K562 (cell line): ENCODE data around the gene XAB2. TPM values are rescaled to one million over a fixed set of nuclear protein-coding genes. Genes with fewer than 3 reads are reported as not detected.

Experiments used
- ARID1B ChIP-seq: fragments of 450-650 bp; IDR thresholded peaks from 2 replicates; pipeline ENCODE4 v1.6.1; 2016; ENCODE audit warnings: antibody characterized with exemption, mild to moderate bottlenecking, inconsistent platforms
- ERF ChIP-seq: fragments of 450-650 bp; formaldehyde crosslinking; IDR thresholded peaks from 2 replicates; pipeline ENCODE4 v1.4.0; 2020; ENCODE audit warnings: mild to moderate bottlenecking, mixed read lengths
- ESRRA ChIP-seq: fragments of 450-650 bp; IDR thresholded peaks from 2 replicates; pipeline ENCODE4 v1.6.1; 2014; ENCODE audit warnings: low read depth, mild to moderate bottlenecking, moderate library complexity, borderline replicate concordance
- ETV6 ChIP-seq, 3 experiments: fragments of 150-350 bp in 1 of 3; sonication (generic) in 1 of 3; formaldehyde crosslinking in 1 of 3; IDR thresholded peaks; 2 replicates each; pipeline versions ENCODE4 v1.6.1 to v1.8.0; 2014 to 2022; ENCODE audit warnings: borderline replicate concordance in 2 of 3, low read depth in 2 of 3, antibody characterized with exemption in 1 of 3, low read length in 1 of 3, mild to moderate bottlenecking in 1 of 3, missing genetic modification reagents in 1 of 3
- EZH2 ChIP-seq: IDR thresholded peaks from 2 replicates; pipeline ENCODE4 v1.6.1; 2012; ENCODE audit warnings: low read depth, mild to moderate bottlenecking, inconsistent platforms, low read length, borderline replicate concordance
- GABPA ChIP-seq: fragments of 200-800 bp; sonication (Bioruptor generic); conservative IDR thresholded peaks from 2 replicates; pipeline ENCODE4 v1.6.1; 2016; ENCODE audit warnings: low read depth, missing genetic modification characterization, missing compliant biosample characterization
- KAT2B ChIP-seq: IDR thresholded peaks from one replicate; pipeline ENCODE4 v1.6.1; 2012; ENCODE audit warnings: low read depth, mild to moderate bottlenecking, control low read depth, inconsistent platforms, low read length, moderate library complexity
- POLR2A ChIP-seq: fragments of 450-650 bp; conservative IDR thresholded peaks from 2 replicates; pipeline ENCODE4 v1.6.1; 2016
- POLR3A ChIP-seq: IDR thresholded peaks from 2 replicates; pipeline ENCODE4 v1.6.1; 2011; ENCODE audit warnings: borderline replicate concordance, mild to moderate bottlenecking, moderate library complexity; ENCODE audit not compliant: insufficient read length, insufficient read depth; ENCODE audit errors: extremely low read depth
- RBM25 ChIP-seq: fragments of 200-400 bp; formaldehyde crosslinking; IDR thresholded peaks from 2 replicates; pipeline ENCODE4 v1.6.1; 2018; ENCODE audit warnings: low read length, low read depth, moderate library complexity; ENCODE audit not compliant: severe bottlenecking
- ZNF143 ChIP-seq: sonication (generic); formaldehyde crosslinking; IDR thresholded peaks from 2 replicates; pipeline ENCODE4 v1.9.0; 2022; ENCODE audit warnings: mild to moderate bottlenecking, missing genetic modification reagents
- ZNF197 ChIP-seq: fragments of 200-800 bp; sonication (Bioruptor generic); IDR thresholded peaks from 2 replicates; pipeline ENCODE4 v1.6.1; 2016; ENCODE audit warnings: low read depth, missing genetic modification characterization, missing compliant biosample characterization
- polyA plus RNA-seq, 8 experiments: library from polyadenylated mRNA; depleted of rRNA in 4 of 8; stranded (reverse) in 5 of 8; unstranded in 3 of 8; fragments of >200 nt; fragmentation: Nextera tagmentation in 2 of 8; fragmentation: Illumina TruSeq in 1 of 8; extraction: Ambion mirVana in 2 of 8; extraction: Trizol in 1 of 8; gene quantifications; 2 replicates each; pipeline versions ENCODE4 v1.2.1 to v1.2.3, GENCODE V29; 2011 to 2014; ENCODE audit warnings: inconsistent platforms in 1 of 8, missing spikeins in 1 of 8
- total RNA-seq, 7 experiments: library from RNA; depleted of rRNA in 6 of 7; stranded (reverse); fragments of >200 nt in 6 of 7; fragmentation: Illumina TruSeq in 2 of 7; extraction: Trizol in 2 of 7; gene quantifications; 2 replicates each; pipeline versions ENCODE4 v1.2.1 to v1.2.3, GENCODE V29; 2011 to 2021; ENCODE audit warnings: low replicate concordance in 1 of 7
- TF ChIP-seq, protein P1 (sequence below): fragments of 200-800 bp; sonication (Bioruptor generic); IDR thresholded peaks from 2 replicates; pipeline ENCODE4 v1.6.1; 2016; ENCODE audit warnings: missing genetic modification characterization, missing compliant biosample characterization
- TF ChIP-seq, protein P2 (sequence below): fragments of 250-450 bp; sonication (Bioruptor Pico); IDR thresholded peaks from 2 replicates; pipeline ENCODE4 v1.4.0; 2020; ENCODE audit warnings: mild to moderate bottlenecking, moderate library complexity, borderline replicate concordance
- TF ChIP-seq, protein P3 (sequence below), 2 experiments: fragments of 450-650 bp; IDR thresholded peaks; 2 replicates each; pipeline ENCODE4 v1.6.1; 2016
- TF ChIP-seq, protein P4 (sequence below): fragments of 250-450 bp; sonication (Bioruptor Pico); IDR thresholded peaks from 2 replicates; pipeline ENCODE4 v1.4.0; 2020

XAB2 gene
- total and polyA plus RNA-seq, 9 of the 15 experiments (the other 6 are each of a cell fraction or from before 2014, with no cell fraction given) = 0.21 to 58.3 (median 20.0) TPM

DNA sequence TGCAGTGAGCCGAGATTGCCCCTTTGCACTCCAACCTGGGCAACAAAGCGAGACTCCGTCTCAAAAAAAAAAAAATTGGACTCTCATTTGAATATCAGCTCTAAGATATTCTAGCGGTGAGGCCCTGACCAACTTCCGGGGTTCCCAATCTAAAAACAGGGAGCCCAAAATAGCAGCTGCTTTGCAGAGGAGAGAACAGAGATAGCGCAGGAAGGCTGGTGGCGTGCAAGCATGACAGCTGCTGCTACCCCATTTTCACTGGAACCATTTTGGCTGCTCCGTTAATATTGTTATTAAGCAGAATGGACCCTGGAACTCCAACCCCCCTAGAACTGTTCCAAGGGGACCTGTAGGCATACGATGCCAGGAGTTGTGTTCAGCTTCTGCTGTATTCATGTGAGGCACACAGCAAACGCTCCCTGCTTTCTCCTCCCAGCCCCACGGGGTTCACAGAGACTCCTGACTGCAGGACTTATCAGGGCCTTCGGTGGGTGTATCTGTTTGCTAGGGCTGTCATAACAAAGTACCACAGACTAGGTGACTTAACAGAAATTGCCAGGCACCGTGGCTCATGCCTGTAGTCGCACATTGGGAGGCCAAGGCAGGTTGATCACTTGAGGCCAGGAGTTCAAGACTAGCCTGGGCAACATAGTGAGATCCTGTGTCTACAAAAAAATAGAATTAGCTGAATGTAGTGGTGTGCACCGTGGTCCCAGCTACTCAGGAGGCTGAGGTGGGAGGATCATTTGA is 19.1 kb upstream of the XAB2 start (continued):
- TF ChIP-seq, protein P1, sequence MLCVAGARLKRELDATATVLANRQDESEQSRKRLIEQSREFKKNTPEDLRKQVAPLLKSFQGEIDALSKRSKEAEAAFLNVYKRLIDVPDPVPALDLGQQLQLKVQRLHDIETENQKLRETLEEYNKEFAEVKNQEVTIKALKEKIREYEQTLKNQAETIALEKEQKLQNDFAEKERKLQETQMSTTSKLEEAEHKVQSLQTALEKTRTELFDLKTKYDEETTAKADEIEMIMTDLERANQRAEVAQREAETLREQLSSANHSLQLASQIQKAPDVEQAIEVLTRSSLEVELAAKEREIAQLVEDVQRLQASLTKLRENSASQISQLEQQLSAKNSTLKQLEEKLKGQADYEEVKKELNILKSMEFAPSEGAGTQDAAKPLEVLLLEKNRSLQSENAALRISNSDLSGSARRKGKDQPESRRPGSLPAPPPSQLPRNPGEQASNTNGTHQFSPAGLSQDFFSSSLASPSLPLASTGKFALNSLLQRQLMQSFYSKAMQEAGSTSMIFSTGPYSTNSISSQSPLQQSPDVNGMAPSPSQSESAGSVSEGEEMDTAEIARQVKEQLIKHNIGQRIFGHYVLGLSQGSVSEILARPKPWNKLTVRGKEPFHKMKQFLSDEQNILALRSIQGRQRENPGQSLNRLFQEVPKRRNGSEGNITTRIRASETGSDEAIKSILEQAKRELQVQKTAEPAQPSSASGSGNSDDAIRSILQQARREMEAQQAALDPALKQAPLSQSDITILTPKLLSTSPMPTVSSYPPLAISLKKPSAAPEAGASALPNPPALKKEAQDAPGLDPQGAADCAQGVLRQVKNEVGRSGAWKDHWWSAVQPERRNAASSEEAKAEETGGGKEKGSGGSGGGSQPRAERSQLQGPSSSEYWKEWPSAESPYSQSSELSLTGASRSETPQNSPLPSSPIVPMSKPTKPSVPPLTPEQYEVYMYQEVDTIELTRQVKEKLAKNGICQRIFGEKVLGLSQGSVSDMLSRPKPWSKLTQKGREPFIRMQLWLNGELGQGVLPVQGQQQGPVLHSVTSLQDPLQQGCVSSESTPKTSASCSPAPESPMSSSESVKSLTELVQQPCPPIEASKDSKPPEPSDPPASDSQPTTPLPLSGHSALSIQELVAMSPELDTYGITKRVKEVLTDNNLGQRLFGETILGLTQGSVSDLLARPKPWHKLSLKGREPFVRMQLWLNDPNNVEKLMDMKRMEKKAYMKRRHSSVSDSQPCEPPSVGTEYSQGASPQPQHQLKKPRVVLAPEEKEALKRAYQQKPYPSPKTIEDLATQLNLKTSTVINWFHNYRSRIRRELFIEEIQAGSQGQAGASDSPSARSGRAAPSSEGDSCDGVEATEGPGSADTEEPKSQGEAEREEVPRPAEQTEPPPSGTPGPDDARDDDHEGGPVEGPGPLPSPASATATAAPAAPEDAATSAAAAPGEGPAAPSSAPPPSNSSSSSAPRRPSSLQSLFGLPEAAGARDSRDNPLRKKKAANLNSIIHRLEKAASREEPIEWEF (CRISPR knock-in tag) = no peak
- TF ChIP-seq, protein P2, sequence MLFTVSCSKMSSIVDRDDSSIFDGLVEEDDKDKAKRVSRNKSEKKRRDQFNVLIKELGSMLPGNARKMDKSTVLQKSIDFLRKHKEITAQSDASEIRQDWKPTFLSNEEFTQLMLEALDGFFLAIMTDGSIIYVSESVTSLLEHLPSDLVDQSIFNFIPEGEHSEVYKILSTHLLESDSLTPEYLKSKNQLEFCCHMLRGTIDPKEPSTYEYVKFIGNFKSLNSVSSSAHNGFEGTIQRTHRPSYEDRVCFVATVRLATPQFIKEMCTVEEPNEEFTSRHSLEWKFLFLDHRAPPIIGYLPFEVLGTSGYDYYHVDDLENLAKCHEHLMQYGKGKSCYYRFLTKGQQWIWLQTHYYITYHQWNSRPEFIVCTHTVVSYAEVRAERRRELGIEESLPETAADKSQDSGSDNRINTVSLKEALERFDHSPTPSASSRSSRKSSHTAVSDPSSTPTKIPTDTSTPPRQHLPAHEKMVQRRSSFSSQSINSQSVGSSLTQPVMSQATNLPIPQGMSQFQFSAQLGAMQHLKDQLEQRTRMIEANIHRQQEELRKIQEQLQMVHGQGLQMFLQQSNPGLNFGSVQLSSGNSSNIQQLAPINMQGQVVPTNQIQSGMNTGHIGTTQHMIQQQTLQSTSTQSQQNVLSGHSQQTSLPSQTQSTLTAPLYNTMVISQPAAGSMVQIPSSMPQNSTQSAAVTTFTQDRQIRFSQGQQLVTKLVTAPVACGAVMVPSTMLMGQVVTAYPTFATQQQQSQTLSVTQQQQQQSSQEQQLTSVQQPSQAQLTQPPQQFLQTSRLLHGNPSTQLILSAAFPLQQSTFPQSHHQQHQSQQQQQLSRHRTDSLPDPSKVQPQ (CRISPR knock-in tag) = no peak
- TF ChIP-seq KAT2B = no peak
- peak; percentile 46 for TF ChIP-seq GABPA (tag)
- peak; percentile 83 for TF ChIP-seq RBM25
- no peak for TF ChIP-seq EZH2
- TF ChIP-seq ARID1B = no peak
- TF ChIP-seq ZNF143 = peak; percentile 45; the same call in 1 of the 2 replicates
- TF ChIP-seq ESRRA = no peak
- no peak for TF ChIP-seq ZNF197 (CRISPR knock-in tag)
- TF ChIP-seq, protein P3, sequence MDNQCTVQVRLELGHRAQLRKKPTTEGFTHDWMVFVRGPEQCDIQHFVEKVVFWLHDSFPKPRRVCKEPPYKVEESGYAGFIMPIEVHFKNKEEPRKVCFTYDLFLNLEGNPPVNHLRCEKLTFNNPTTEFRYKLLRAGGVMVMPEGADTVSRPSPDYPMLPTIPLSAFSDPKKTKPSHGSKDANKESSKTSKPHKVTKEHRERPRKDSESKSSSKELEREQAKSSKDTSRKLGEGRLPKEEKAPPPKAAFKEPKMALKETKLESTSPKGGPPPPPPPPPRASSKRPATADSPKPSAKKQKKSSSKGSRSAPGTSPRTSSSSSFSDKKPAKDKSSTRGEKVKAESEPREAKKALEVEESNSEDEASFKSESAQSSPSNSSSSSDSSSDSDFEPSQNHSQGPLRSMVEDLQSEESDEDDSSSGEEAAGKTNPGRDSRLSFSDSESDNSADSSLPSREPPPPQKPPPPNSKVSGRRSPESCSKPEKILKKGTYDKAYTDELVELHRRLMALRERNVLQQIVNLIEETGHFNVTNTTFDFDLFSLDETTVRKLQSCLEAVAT (IDR thresholded peaks at IDR 0.05) = no peak
- TF ChIP-seq ETV6 (IDR thresholded peaks at IDR 0.05; ENCODE audit: borderline replicate concordance in 1 of 2, low read depth in 2 of 2, low read length in 1 of 2) = no peak
- TF ChIP-seq ETV6 (CRISPR knock-in tag; IDR thresholded peaks at IDR 0.05; ENCODE audit: borderline replicate concordance) = no peak
- TF ChIP-seq, protein P4, sequence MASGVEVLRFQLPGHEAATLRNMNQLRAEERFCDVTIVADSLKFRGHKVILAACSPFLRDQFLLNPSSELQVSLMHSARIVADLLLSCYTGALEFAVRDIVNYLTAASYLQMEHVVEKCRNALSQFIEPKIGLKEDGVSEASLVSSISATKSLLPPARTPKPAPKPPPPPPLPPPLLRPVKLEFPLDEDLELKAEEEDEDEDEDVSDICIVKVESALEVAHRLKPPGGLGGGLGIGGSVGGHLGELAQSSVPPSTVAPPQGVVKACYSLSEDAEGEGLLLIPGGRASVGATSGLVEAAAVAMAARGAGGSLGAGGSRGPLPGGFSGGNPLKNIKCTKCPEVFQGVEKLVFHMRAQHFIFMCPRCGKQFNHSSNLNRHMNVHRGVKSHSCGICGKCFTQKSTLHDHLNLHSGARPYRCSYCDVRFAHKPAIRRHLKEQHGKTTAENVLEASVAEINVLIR (CRISPR knock-in tag) = no peak
- peak; percentile 47; the same call in 1 of the 2 replicates for TF ChIP-seq POLR2A
- no peak for TF ChIP-seq POLR3A
- TF ChIP-seq ERF (CRISPR knock-in tag) = no peak
